Activated CD8-positive, alpha-beta memory T cell treated with anti-CD3 and anti-CD28 coated beads, Interleukin-2, amount 10 ng/mL, durations not matched to agents 7 days and 5 days (primary cell): ENCODE measurements around the gene SMIM14. TPM values are rescaled to one million over a fixed set of nuclear protein-coding genes. Genes with fewer than 3 reads are reported as not detected.

Experiments used
- ATAC-seq: fragments of 150-1000 bp; cut with Tn5 transposase; one replicate; pipeline ENCODE4 v1.10.0; 2021; ENCODE audit warnings: moderate library complexity
- CTCF ChIA-PET: fragments of 350-600 bp; sonication (Branson Sonifier 250); formaldehyde crosslinking; loops from one replicate; lab custom pipeline; 2021; ENCODE audit warnings: antibody characterized with exemption; lab: Charles Lee
- DNase-seq: peaks from one replicate; pipeline ENCODE4 v3.0.0-alpha.2; 2020
- H3K27ac Mint-ChIP-seq: one replicate; pipeline ENCODE4 v1.8.0; 2021; ENCODE audit warnings: mild to moderate bottlenecking, mixed read lengths
- H3K27me3 Mint-ChIP-seq: one replicate; pipeline ENCODE4 v1.8.0; 2021; ENCODE audit warnings: mixed read lengths
- H3K36me3 Mint-ChIP-seq: one replicate; pipeline ENCODE4 v1.8.0; 2021; ENCODE audit warnings: mild to moderate bottlenecking, mixed read lengths
- H3K4me1 Mint-ChIP-seq: one replicate; pipeline ENCODE4 v1.8.0; 2021; ENCODE audit warnings: mixed read lengths
- H3K4me3 Mint-ChIP-seq: one replicate; pipeline ENCODE4 v1.8.0; 2021; ENCODE audit warnings: mild to moderate bottlenecking, moderate library complexity, mixed read lengths
- H3K9me3 Mint-ChIP-seq: one replicate; pipeline ENCODE4 v1.8.0; 2022; ENCODE audit warnings: low read depth, mixed read lengths
- total RNA-seq, 2 experiments: library from RNA; stranded (reverse); gene quantifications; one replicate each; pipeline ENCODE4 v1.2.3, GENCODE V29; 2021

Gene SMIM14
- total RNA-seq, 2 experiments from 2014 or later: 1.8 to 3.3 TPM

- H3K4me3 Mint-ChIP-seq: no peak overlapping the region
- H3K27me3 Mint-ChIP-seq: no peaks in the 10 kb centered on the region
- no peak for ATAC-seq
- H3K9me3 Mint-ChIP-seq: no peaks in the 10 kb centered on the region
- CTCF ChIA-PET: no interaction called here
- no peak overlapping the region for H3K27ac Mint-ChIP-seq
- H3K4me1 Mint-ChIP-seq: peaks cover 13% of the 10 kb centered on the region
- H3K36me3 Mint-ChIP-seq: no peaks in the 10 kb centered on the region
- no peak for DNase-seq
Observed at GRCh38 chr4:39613093-39613656, 25.5 kb downstream of the SMIM14 start.

DNA sequence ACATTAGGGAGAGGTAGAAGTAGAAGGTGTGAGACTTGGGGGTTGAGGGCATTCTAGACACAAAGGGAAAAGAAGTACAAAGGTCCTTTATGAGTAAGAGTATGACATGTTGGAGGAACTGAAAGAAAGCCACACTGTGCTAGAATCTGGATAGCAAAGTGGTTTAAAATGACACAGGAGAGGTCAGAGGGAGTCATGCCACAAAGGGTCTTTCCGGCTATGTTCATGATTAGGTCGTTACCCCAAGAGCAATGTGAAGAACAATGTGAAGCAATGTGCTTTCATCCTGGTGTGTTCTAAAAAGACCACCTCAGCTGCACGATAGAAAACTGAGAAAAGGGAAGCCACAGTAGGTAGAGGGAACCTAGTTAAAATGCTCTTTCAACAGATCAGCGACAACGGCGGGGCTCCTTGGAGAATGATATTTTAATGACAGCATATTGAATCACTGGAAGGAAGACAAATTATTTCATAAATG, 29.2 kb downstream of the SMIM14 start:
- no peaks in the 10 kb centered on the region for H3K36me3 Mint-ChIP-seq
- peaks cover 4% of the 10 kb centered on the region for H3K9me3 Mint-ChIP-seq
- H3K27ac Mint-ChIP-seq: peak overlapping the region; percentile 4
- CTCF ChIA-PET: no interaction called here
- no peak overlapping the region for H3K4me3 Mint-ChIP-seq
- DNase-seq (no peak), ATAC-seq (peak; percentile 42)
- no peaks in the 10 kb centered on the region for H3K27me3 Mint-ChIP-seq
- H3K4me1 Mint-ChIP-seq: peaks cover 10% of the 10 kb centered on the region

DNA sequence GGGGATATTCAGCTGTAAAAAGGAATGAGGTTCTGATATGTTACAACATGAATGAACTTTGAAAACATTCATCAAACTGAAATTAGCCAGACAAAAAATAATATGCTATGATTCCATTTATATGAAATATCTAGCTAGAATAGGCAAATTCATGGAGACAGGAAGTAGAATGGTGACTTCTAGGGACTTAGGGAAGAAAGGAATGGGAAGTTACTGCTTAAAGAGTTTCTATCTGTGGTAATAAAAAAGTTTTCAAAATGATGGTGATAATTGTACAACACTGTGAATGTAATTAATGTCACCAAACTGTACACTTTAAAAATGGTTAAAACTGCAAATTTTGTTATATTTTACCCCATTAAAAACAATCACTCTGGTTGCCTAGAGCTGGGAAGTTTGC, 30.2 kb downstream of the SMIM14 start:
- Mint-ChIP-seq H3K4me1 (peaks cover 10% of the 10 kb centered on the region), H3K9me3 (peaks cover 4% of the 10 kb centered on the region), H3K27me3 (no peaks in the 10 kb centered on the region), H3K36me3 (no peaks in the 10 kb centered on the region), H3K27ac (no peak overlapping the region), H3K4me3 (no peak overlapping the region)
- ATAC-seq (no peak), DNase-seq (no peak)
- CTCF ChIA-PET: no interaction called here

- ATAC-seq (no peak), DNase-seq (no peak)
- CTCF ChIA-PET: no interaction called here
- H3K4me1 Mint-ChIP-seq: peaks cover 8% of the 10 kb centered on the region
- H3K27me3 Mint-ChIP-seq: no peaks in the 10 kb centered on the region
- no peak overlapping the region for H3K4me3 Mint-ChIP-seq
- no peaks in the 10 kb centered on the region for H3K36me3 Mint-ChIP-seq
- H3K27ac Mint-ChIP-seq: no peak overlapping the region
- peaks cover 4% of the 10 kb centered on the region for H3K9me3 Mint-ChIP-seq
Observed at GRCh38 chr4:39606747-39607146, 31.9 kb downstream of the SMIM14 start.

DNA sequence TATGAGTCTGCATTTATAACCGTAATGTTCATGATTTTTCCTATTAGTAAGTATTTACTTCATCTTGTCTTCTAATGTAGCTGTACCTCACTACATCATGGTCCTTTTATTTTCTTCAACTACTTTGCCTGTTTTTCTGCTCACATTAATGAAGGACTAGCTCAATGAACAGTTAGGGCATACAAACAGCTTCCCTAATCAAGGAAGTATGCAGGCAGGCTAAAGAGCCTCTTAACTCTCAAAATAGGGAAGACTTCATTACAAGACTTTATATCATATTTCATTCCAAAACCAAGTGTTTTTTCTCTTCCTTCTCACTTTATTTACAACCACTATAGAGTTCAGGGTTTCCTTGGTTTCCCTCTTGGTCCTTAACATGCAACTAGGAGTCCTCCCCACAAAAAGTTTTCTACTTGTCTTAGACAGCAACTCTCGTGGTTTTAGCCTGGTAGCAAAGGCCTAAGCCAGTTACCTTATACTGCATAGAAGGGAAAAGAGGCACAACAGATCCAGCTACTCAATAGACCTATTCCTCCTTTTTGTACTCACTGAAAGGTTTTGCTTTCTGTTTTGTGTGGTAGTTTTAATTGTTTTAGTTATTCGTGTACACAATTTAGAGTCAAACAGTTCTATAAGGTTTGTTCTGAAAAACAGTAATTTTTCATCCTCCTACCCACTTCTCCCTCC, 40.8 kb downstream of the SMIM14 start:
- no peaks in the 10 kb centered on the region for H3K9me3 Mint-ChIP-seq
- no peaks in the 10 kb centered on the region for H3K27me3 Mint-ChIP-seq
- H3K36me3 Mint-ChIP-seq: no peaks in the 10 kb centered on the region
- no peak overlapping the region for H3K4me3 Mint-ChIP-seq
- CTCF ChIA-PET: no interaction called here
- H3K4me1 Mint-ChIP-seq: peaks cover 7% of the 10 kb centered on the region
- no peak for ATAC-seq
- no peak overlapping the region for H3K27ac Mint-ChIP-seq
- DNase-seq: no peak

- Mint-ChIP-seq H3K4me3 (no peak overlapping the region), H3K27me3 (no peaks in the 10 kb centered on the region), H3K9me3 (no peaks in the 10 kb centered on the region), H3K27ac (no peak overlapping the region), H3K4me1 (peaks cover 7% of the 10 kb centered on the region), H3K36me3 (no peaks in the 10 kb centered on the region)
- CTCF ChIA-PET: no interaction called here
- DNase-seq: no peak
- no peak for ATAC-seq
Observed at GRCh38 chr4:39596971-39597370, 41.7 kb downstream of the SMIM14 start.

GRCh38 chr4:39591290-39591689, 47.4 kb downstream of the SMIM14 start:
- no peaks in the 10 kb centered on the region for H3K9me3 Mint-ChIP-seq
- no peaks in the 10 kb centered on the region for H3K27me3 Mint-ChIP-seq
- no peaks in the 10 kb centered on the region for H3K36me3 Mint-ChIP-seq
- DNase-seq: no peak
- no peak overlapping the region for H3K27ac Mint-ChIP-seq
- no peak for ATAC-seq
- CTCF ChIA-PET: no interaction called here
- H3K4me1 Mint-ChIP-seq: no peaks in the 10 kb centered on the region
- no peak overlapping the region for H3K4me3 Mint-ChIP-seq

- Mint-ChIP-seq H3K27ac (no peak overlapping the region), H3K36me3 (no peaks in the 10 kb centered on the region), H3K27me3 (no peaks in the 10 kb centered on the region), H3K9me3 (no peaks in the 10 kb centered on the region), H3K4me1 (no peaks in the 10 kb centered on the region), H3K4me3 (no peak overlapping the region)
- DNase-seq: no peak
- CTCF ChIA-PET: no interaction called here
- no peak for ATAC-seq
Observed at GRCh38 chr4:39587881-39588280, 50.8 kb downstream of the SMIM14 start.

DNA sequence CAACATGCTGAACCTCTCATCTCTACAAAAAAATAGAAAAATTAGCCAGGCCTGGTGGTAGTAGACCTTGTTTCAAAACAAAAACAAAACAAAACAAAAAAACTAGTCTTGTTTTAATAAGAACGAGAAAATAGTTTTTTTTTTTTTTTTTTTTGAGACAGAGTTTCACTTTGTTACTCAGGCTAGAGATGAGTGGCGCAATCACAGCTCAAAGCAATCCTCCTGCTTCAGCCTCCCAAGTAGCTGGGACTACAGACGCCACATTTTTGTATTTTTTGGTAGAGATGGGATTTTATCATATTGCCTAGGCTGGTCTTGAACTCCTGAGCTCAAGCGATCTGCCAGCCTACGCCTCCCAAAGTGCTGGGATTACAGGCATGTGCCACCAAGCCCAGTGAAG, 63.7 kb downstream of the SMIM14 start:
- CTCF ChIA-PET: interaction anchor here (0.8 to 0.9 kb wide), 2 partner anchors 14 to 106 kb away, joined by 3 read pairs; no protein-coding TSS in a partner anchor
- no peaks in the 10 kb centered on the region for H3K36me3 Mint-ChIP-seq
- no peak for ATAC-seq

GRCh38 chr4:39571504-39571903, 67.2 kb downstream of the SMIM14 start:
- CTCF ChIA-PET: no interaction called here
- ATAC-seq: no peak
- H3K4me3 Mint-ChIP-seq: no peak overlapping the region
- H3K9me3 Mint-ChIP-seq: no peaks in the 10 kb centered on the region
- no peak overlapping the region for H3K27ac Mint-ChIP-seq
- no peaks in the 10 kb centered on the region for H3K27me3 Mint-ChIP-seq
- H3K36me3 Mint-ChIP-seq: no peaks in the 10 kb centered on the region
- H3K4me1 Mint-ChIP-seq: peaks cover 5% of the 10 kb centered on the region
- no peak for DNase-seq

More for the DNA sequence above, 63.7 kb downstream of the SMIM14 start:
- no peak for DNase-seq
- H3K4me1 Mint-ChIP-seq: no peaks in the 10 kb centered on the region
- H3K27me3 Mint-ChIP-seq: no peaks in the 10 kb centered on the region
- no peak overlapping the region for H3K27ac Mint-ChIP-seq
- no peaks in the 10 kb centered on the region for H3K9me3 Mint-ChIP-seq
- no peak overlapping the region for H3K4me3 Mint-ChIP-seq

GRCh38 chr4:39571054-39571453, 67.6 kb downstream of the SMIM14 start:
- Mint-ChIP-seq H3K9me3 (peaks cover 3% of the 10 kb centered on the region), H3K4me1 (peaks cover 5% of the 10 kb centered on the region), H3K4me3 (no peak overlapping the region), H3K27me3 (no peaks in the 10 kb centered on the region), H3K36me3 (peaks cover 2% of the 10 kb centered on the region), H3K27ac (no peak overlapping the region)
- CTCF ChIA-PET: interaction anchor here (1.9 kb wide), 1 partner anchor 11 kb away, joined by 4 read pairs; no protein-coding TSS in a partner anchor
- ATAC-seq (no peak), DNase-seq (no peak)

- no peak for DNase-seq
- peaks cover 7% of the 10 kb centered on the region for H3K9me3 Mint-ChIP-seq
- H3K27ac Mint-ChIP-seq: no peak overlapping the region
- no peak for ATAC-seq
- CTCF ChIA-PET: interaction anchor here (1.9 kb wide), 1 partner anchor 9 kb away, joined by 4 read pairs; no protein-coding TSS in a partner anchor
- peaks cover 5% of the 10 kb centered on the region for H3K4me1 Mint-ChIP-seq
- no peak overlapping the region for H3K4me3 Mint-ChIP-seq
- no peaks in the 10 kb centered on the region for H3K27me3 Mint-ChIP-seq
- peaks cover 8% of the 10 kb centered on the region for H3K36me3 Mint-ChIP-seq
Observed at GRCh38 chr4:39569209-39569608, 69.5 kb downstream of the SMIM14 start.

GRCh38 chr4:39568805-39569204, 69.9 kb downstream of the SMIM14 start:
- CTCF ChIA-PET: no interaction called here
- Mint-ChIP-seq H3K9me3 (peaks cover 7% of the 10 kb centered on the region), H3K36me3 (peaks cover 8% of the 10 kb centered on the region), H3K4me1 (peaks cover 5% of the 10 kb centered on the region), H3K4me3 (no peak overlapping the region), H3K27ac (no peak overlapping the region), H3K27me3 (no peaks in the 10 kb centered on the region)
- DNase-seq (no peak), ATAC-seq (no peak)
